ENCODE measurements around the gene RDH11. TPM values are rescaled to one million over a fixed set of nuclear protein-coding genes. Genes with fewer than 3 reads are reported as not detected.
A peak's percentile ranks its signal among the peaks of the same experiment; 100 is the strongest.

RDH11 gene
- total RNA-seq, 4 donors from 2014 or later, result 72.2 to 158 (median 112) TPM

DNA sequence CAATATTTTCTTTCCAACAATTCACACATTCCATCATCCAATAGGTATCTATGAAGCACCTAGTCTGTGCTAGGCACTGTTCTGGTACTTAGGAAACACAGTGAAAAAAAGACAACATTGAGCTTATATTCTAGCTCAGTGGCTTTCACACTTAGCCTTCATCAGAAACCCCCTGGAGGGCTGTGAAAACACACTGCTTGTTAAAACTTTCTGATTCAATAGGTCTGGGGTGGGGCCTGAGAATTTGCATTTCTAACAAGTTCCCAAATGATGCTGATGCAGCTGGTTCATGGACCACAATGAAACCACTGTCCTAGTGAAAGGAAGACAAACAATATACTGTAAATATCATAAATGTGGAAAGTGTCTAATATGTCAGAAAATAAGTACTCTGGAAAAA lies 27.0 kb downstream of the RDH11 start:
- intact Hi-C loops (cut with DNase I), result loop anchor here (10.0 kb wide), 1 partner anchor 54 kb away; the partner anchor contains the start of gene ARG2
- Histone ChIP-seq H3K9me3 (no peaks in the 10 kb centered on the region), H3K27me3 (no peaks in the 10 kb centered on the region), H3K4me3 (replicated peaks in 1 of 3) (no peak overlapping the region), H3K36me3 (no peaks in the 10 kb centered on the region), H3K4me1 (peaks cover 28 to 36% of the 10 kb centered on the region in 2 donors), H3K27ac (no peak overlapping the region)
- no peak for DNase-seq
- TF ChIP-seq, protein P1, sequence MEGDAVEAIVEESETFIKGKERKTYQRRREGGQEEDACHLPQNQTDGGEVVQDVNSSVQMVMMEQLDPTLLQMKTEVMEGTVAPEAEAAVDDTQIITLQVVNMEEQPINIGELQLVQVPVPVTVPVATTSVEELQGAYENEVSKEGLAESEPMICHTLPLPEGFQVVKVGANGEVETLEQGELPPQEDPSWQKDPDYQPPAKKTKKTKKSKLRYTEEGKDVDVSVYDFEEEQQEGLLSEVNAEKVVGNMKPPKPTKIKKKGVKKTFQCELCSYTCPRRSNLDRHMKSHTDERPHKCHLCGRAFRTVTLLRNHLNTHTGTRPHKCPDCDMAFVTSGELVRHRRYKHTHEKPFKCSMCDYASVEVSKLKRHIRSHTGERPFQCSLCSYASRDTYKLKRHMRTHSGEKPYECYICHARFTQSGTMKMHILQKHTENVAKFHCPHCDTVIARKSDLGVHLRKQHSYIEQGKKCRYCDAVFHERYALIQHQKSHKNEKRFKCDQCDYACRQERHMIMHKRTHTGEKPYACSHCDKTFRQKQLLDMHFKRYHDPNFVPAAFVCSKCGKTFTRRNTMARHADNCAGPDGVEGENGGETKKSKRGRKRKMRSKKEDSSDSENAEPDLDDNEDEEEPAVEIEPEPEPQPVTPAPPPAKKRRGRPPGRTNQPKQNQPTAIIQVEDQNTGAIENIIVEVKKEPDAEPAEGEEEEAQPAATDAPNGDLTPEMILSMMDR (IDR thresholded peaks at IDR 0.05), result no peak
- TF ChIP-seq POLR2A (IDR thresholded peaks at IDR 0.05), result no peak

DNA sequence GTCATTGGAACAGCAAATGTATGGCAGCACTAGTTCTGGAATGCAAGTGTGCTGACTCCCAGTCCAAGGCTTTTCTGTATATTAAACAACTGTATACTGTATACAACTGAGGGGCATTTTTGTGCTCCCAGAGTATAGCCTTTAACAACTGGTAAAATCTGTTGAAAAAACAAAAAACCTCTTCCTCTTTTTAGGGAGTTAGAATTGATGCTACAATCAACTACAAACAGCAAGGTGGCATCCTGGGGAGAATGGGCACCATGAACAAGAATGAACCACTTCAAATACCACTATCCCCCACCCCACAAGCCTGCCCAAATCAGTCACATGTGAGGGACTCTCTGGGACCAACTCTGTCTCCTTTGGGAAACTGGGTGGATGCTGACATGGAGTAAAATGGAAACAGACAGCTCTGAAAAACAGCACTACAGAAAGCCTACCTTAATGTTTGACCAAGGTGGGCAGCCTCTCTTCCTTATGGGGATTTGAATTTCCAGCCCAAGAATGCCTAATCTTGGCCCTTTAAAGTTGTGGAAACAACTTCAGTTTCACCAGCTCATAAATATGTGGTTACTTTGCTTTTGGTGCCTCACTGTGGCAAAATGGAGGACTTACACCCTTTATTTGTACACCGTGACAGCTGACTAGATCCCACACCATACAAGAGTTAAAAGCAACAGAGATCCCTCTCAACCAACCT lies 28.7 kb downstream of the RDH11 start:
- Histone ChIP-seq H3K27ac (peak overlapping the region in 2 of 3 donors; percentile 43 to 60), H3K4me1 (peaks cover 11 to 19% of the 10 kb centered on the region in 2 donors), H3K36me3 (no peaks in the 10 kb centered on the region), H3K4me3 (replicated peaks in 1 of 3) (no peak overlapping the region), H3K9me3 (no peaks in the 10 kb centered on the region), H3K27me3 (no peaks in the 10 kb centered on the region)
- intact Hi-C loops (cut with DNase I), result loop anchor here (10.0 kb wide), 1 partner anchor 52 kb away; the partner anchor contains the start of gene ARG2
- peak; percentile 34 to 35 for DNase-seq
- TF ChIP-seq, protein P1 (IDR thresholded peaks at IDR 0.05), result peak in 5 of 6 experiments; percentile 30 to 93 (median 84)
- no peak for TF ChIP-seq POLR2A (IDR thresholded peaks at IDR 0.05)
- 0 to 10% methylated on average over 1 of the region's 1 CpG for WGBS, 2 donors

DNA sequence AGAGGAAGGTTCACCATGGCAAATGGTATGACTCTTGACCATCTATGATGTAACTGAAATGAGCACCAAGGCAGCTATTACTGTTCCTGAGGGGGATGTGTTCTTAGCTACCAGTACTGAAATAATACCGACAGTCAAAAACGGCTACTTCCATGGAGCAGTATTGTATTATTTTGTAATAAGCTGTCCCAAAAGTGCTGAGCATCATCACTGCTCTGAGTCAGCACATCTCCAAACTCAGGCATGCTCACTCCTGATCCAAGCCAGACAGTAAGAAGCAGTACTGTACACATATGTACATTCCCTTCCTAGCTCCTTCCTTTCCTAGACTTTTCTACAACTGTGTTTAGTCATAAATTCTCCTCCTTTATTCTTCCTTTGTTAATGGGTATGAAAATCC lies 29.7 kb downstream of the RDH11 start:
- Histone ChIP-seq H3K4me3 (replicated peaks in 1 of 3) (no peak overlapping the region), H3K9me3 (no peaks in the 10 kb centered on the region), H3K4me1 (peaks cover 11 to 15% of the 10 kb centered on the region in 2 donors), H3K27me3 (no peaks in the 10 kb centered on the region), H3K27ac (peak overlapping the region in 2 of 3 donors; percentile 43 to 60), H3K36me3 (no peaks in the 10 kb centered on the region)
- DNase-seq, result no peak
- intact Hi-C loops (cut with DNase I), result loop anchor here (10.0 kb wide), 1 partner anchor 51 kb away; the partner anchor contains the start of gene ARG2
- TF ChIP-seq POLR2A (IDR thresholded peaks at IDR 0.05), result no peak
- TF ChIP-seq, protein P1 (IDR thresholded peaks at IDR 0.05), result no peak
- WGBS, 2 donors, result 50 to 76% methylated on average over 2 of the region's 2 CpGs

DNA sequence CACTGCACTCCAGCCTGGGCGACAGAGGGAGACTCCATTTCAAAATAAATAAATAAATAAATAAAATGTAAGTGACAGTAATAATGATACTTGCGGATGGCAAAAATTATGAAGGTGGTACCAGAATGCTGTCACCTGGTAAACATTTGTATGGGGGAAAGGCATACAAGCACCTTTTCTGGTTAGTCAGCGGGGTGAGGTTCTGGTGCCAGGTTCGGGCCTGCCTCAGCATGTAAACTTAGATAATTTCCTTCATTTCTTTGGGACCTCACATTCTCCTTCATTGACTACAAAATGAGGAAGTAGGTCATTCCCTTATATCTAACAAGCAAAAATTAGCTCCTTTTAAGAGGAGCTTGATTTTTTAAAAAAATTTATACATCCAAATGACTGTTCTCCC lies 31.9 kb downstream of the RDH11 start:
- Histone ChIP-seq H3K4me1 (peaks cover 11 to 15% of the 10 kb centered on the region in 2 donors), H3K27me3 (no peaks in the 10 kb centered on the region), H3K27ac (no peak overlapping the region), H3K9me3 (no peaks in the 10 kb centered on the region), H3K36me3 (peaks cover 0 to 8% of the 10 kb centered on the region in 2 donors), H3K4me3 (replicated peaks in 1 of 3) (no peak overlapping the region)
- WGBS, 2 donors, result 95 to 98% methylated on average over 4 of the region's 4 CpGs
- no peak for TF ChIP-seq POLR2A (IDR thresholded peaks at IDR 0.05)
- TF ChIP-seq, protein P1 (IDR thresholded peaks at IDR 0.05), result no peak
- no peak for DNase-seq
- intact Hi-C loops (cut with DNase I), result loop anchor here (10.0 kb wide), 1 partner anchor 49 kb away; the partner anchor contains the start of gene ARG2

DNA sequence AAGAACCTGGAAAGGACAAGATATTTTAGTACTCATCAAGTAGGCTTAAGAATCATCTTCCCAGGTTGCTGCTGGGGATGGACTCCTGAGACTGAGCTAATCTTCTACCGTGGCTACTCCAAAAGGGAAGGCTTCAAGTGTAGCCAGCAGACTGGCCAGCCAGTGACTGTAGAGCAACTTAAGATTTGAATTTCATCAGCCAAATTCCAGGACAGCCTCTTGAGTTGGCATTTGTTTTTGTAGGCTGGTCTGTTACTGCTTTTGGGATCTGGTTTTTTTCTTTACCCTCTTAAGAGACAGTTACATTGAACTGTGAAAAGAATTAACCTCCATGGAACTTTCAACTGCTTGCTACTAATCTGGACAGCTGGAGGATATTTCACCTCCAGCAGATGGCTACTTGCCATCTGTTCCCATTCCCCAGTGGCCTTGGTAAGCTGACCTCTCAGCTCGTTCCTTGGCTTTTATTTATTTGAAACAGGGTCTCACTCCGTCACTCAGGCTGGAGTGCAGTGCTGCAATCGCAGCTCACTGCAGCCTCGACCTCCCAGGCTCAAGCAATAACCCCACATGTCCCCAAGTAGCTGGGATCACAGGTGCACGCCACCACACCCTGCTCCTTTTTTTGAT lies 41.8 kb downstream of the RDH11 start:
- TF ChIP-seq, protein P1 (IDR thresholded peaks at IDR 0.05), result no peak
- peak in 1 of 2 donors; percentile 50 for TF ChIP-seq POLR2A (IDR thresholded peaks at IDR 0.05)
- H3K27me3 ChIP-seq, result no peaks in the 10 kb centered on the region
- peaks cover 36 to 62% of the 10 kb centered on the region in 2 donors for H3K36me3 ChIP-seq
- WGBS, 2 donors, result 41 to 52% methylated on average over 6 of the region's 6 CpGs
- no peak overlapping the region for H3K4me3 ChIP-seq (replicated peaks in 1 of 3)
- no peaks in the 10 kb centered on the region for H3K9me3 ChIP-seq
- intact Hi-C loops (cut with DNase I), result no loop called here
- peaks cover 8 to 16% of the 10 kb centered on the region in 2 donors for H3K4me1 ChIP-seq
- H3K27ac ChIP-seq, result peak overlapping the region; percentile 48 to 64 (median 62)
- peak; percentile 80 to 81 for DNase-seq

Data from thyroid gland (tissue), 4 donors.